ENCODE data around the gene CALHM6.

DNA sequence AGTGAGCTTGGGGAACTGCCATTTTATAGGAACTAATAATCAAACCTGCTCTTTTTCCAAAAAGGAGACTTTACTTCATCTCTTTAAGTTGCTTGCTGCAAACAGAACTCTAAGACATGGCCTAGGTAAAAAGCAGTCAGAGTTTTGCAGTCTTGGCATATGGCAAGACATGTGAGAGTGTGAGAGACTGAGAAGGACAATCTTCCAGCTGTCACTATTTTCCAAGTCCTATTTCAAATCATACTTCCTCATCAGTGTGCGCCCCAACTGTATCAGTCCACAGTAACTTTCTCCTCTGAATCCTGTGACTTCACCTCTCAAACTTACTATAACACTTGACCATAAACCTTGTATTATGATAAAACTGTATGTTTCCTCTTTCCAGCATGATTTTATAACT is 10.4 kb downstream of the CALHM6 start:
- no peak for TF ChIP-seq GATA2 (CRISPR knock-in tag; IDR thresholded peaks at IDR 0.05)
- TF ChIP-seq, protein P1, sequence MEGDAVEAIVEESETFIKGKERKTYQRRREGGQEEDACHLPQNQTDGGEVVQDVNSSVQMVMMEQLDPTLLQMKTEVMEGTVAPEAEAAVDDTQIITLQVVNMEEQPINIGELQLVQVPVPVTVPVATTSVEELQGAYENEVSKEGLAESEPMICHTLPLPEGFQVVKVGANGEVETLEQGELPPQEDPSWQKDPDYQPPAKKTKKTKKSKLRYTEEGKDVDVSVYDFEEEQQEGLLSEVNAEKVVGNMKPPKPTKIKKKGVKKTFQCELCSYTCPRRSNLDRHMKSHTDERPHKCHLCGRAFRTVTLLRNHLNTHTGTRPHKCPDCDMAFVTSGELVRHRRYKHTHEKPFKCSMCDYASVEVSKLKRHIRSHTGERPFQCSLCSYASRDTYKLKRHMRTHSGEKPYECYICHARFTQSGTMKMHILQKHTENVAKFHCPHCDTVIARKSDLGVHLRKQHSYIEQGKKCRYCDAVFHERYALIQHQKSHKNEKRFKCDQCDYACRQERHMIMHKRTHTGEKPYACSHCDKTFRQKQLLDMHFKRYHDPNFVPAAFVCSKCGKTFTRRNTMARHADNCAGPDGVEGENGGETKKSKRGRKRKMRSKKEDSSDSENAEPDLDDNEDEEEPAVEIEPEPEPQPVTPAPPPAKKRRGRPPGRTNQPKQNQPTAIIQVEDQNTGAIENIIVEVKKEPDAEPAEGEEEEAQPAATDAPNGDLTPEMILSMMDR (IDR thresholded peaks at IDR 0.05): no peak
- TF ChIP-seq, protein P2, sequence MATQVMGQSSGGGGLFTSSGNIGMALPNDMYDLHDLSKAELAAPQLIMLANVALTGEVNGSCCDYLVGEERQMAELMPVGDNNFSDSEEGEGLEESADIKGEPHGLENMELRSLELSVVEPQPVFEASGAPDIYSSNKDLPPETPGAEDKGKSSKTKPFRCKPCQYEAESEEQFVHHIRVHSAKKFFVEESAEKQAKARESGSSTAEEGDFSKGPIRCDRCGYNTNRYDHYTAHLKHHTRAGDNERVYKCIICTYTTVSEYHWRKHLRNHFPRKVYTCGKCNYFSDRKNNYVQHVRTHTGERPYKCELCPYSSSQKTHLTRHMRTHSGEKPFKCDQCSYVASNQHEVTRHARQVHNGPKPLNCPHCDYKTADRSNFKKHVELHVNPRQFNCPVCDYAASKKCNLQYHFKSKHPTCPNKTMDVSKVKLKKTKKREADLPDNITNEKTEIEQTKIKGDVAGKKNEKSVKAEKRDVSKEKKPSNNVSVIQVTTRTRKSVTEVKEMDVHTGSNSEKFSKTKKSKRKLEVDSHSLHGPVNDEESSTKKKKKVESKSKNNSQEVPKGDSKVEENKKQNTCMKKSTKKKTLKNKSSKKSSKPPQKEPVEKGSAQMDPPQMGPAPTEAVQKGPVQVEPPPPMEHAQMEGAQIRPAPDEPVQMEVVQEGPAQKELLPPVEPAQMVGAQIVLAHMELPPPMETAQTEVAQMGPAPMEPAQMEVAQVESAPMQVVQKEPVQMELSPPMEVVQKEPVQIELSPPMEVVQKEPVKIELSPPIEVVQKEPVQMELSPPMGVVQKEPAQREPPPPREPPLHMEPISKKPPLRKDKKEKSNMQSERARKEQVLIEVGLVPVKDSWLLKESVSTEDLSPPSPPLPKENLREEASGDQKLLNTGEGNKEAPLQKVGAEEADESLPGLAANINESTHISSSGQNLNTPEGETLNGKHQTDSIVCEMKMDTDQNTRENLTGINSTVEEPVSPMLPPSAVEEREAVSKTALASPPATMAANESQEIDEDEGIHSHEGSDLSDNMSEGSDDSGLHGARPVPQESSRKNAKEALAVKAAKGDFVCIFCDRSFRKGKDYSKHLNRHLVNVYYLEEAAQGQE (IDR thresholded peaks at IDR 0.05; ENCODE audit: low read depth, low read length): no peak
- TF ChIP-seq FOSL2 (IDR thresholded peaks at IDR 0.05; ENCODE audit: borderline replicate concordance, low read depth): no peak
- TF ChIP-seq EP300 (IDR thresholded peaks at IDR 0.05; ENCODE audit: borderline replicate concordance in 1 of 2, low read depth in 1 of 2, low read length in 1 of 2): no peak
- TF ChIP-seq POLR2AphosphoS5 (IDR thresholded peaks at IDR 0.05; ENCODE audit: low read depth, low read length): no peak
- TF ChIP-seq RAD21 (IDR thresholded peaks at IDR 0.05; ENCODE audit: low read length): no peak
- TF ChIP-seq MEF2A (IDR thresholded peaks at IDR 0.05; ENCODE audit: borderline replicate concordance, low read depth): no peak
- no peak for TF ChIP-seq TEAD4 (IDR thresholded peaks at IDR 0.05; ENCODE audit: borderline replicate concordance, insufficient read depth)
- TF ChIP-seq, protein P3, sequence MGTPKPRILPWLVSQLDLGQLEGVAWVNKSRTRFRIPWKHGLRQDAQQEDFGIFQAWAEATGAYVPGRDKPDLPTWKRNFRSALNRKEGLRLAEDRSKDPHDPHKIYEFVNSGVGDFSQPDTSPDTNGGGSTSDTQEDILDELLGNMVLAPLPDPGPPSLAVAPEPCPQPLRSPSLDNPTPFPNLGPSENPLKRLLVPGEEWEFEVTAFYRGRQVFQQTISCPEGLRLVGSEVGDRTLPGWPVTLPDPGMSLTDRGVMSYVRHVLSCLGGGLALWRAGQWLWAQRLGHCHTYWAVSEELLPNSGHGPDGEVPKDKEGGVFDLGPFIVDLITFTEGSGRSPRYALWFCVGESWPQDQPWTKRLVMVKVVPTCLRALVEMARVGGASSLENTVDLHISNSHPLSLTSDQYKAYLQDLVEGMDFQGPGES (IDR thresholded peaks at IDR 0.05; ENCODE audit: low read depth, low read length): no peak
- TF ChIP-seq EZH2phosphoT487 (IDR thresholded peaks at IDR 0.05; ENCODE audit: borderline replicate concordance, low read depth): no peak
- TF ChIP-seq NFIC (IDR thresholded peaks at IDR 0.05; ENCODE audit: borderline replicate concordance): no peak
- TF ChIP-seq, protein P4, sequence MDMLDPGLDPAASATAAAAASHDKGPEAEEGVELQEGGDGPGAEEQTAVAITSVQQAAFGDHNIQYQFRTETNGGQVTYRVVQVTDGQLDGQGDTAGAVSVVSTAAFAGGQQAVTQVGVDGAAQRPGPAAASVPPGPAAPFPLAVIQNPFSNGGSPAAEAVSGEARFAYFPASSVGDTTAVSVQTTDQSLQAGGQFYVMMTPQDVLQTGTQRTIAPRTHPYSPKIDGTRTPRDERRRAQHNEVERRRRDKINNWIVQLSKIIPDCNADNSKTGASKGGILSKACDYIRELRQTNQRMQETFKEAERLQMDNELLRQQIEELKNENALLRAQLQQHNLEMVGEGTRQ (IDR thresholded peaks at IDR 0.05; ENCODE audit: borderline replicate concordance, low read depth, low read length): no peak
- TF ChIP-seq, protein P5, sequence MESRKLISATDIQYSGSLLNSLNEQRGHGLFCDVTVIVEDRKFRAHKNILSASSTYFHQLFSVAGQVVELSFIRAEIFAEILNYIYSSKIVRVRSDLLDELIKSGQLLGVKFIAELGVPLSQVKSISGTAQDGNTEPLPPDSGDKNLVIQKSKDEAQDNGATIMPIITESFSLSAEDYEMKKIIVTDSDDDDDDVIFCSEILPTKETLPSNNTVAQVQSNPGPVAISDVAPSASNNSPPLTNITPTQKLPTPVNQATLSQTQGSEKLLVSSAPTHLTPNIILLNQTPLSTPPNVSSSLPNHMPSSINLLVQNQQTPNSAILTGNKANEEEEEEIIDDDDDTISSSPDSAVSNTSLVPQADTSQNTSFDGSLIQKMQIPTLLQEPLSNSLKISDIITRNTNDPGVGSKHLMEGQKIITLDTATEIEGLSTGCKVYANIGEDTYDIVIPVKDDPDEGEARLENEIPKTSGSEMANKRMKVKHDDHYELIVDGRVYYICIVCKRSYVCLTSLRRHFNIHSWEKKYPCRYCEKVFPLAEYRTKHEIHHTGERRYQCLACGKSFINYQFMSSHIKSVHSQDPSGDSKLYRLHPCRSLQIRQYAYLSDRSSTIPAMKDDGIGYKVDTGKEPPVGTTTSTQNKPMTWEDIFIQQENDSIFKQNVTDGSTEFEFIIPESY (IDR thresholded peaks at IDR 0.05; ENCODE audit: borderline replicate concordance, low read depth): no peak
